Muscle layer of duodenum (tissue), 2 donors: Measurements from ENCODE around the gene PEX19.

Experiments
- H3K27ac ChIP-seq: one replicate; pipeline ENCODE4 v1.7.0; 2013; ENCODE audit warnings: mild to moderate bottlenecking, low read length
- H3K27me3 ChIP-seq: one replicate; pipeline ENCODE4 v1.7.0; 2013; ENCODE audit warnings: low read depth, mild to moderate bottlenecking, control low read depth, low read length
- H3K36me3 ChIP-seq, 2 donors: one replicate each; pipeline ENCODE4 v1.7.0; 2013; ENCODE audit warnings: low read length in 2 of 2, control low read depth in 1 of 2, mild to moderate bottlenecking in 1 of 2; ENCODE audit not compliant: insufficient read depth in 2 of 2, control insufficient read depth in 1 of 2
- H3K4me1 ChIP-seq, 2 donors: one replicate each; pipeline ENCODE4 v1.7.0; 2013; ENCODE audit warnings: low read length in 2 of 2, mild to moderate bottlenecking in 2 of 2, control low read depth in 1 of 2, moderate library complexity in 1 of 2; ENCODE audit not compliant: insufficient read depth in 2 of 2, control insufficient read depth in 1 of 2
- H3K4me3 ChIP-seq, 2 donors: one replicate each; pipeline ENCODE4 v1.7.0; 2013; ENCODE audit warnings: low read length in 2 of 2, low read depth in 1 of 2, mild to moderate bottlenecking in 1 of 2
- H3K9me3 ChIP-seq, 2 donors: one replicate each; pipeline ENCODE4 v1.7.0; 2013; ENCODE audit warnings: low read length in 2 of 2, control low read depth in 1 of 2, mild to moderate bottlenecking in 1 of 2; ENCODE audit not compliant: control insufficient read depth in 1 of 2
- donor health status: healthy.

PEX19 gene

GRCh38 chr1:160236806-160237205 is 48.1 kb downstream of the PEX19 start:
- H3K4me3 ChIP-seq: no peak overlapping the region
- H3K27ac ChIP-seq: no peak overlapping the region
- H3K36me3 ChIP-seq: peaks cover 49 to 59% of the 10 kb centered on the region in 2 donors
- no peaks in the 10 kb centered on the region for H3K9me3 ChIP-seq
- no peaks in the 10 kb centered on the region for H3K27me3 ChIP-seq
- no peaks in the 10 kb centered on the region for H3K4me1 ChIP-seq

GRCh38 chr1:160232911-160233310 is 52.0 kb downstream of the PEX19 start:
- Histone ChIP-seq H3K9me3 (no peaks in the 10 kb centered on the region), H3K4me3 (no peak overlapping the region), H3K36me3 (peaks cover 51 to 64% of the 10 kb centered on the region in 2 donors), H3K4me1 (no peaks in the 10 kb centered on the region), H3K27ac (no peak overlapping the region), H3K27me3 (no peaks in the 10 kb centered on the region)

- no peak overlapping the region for H3K4me3 ChIP-seq
- peaks cover 76% of the 10 kb centered on the region in 2 donors for H3K36me3 ChIP-seq
- H3K27ac ChIP-seq: no peak overlapping the region
- H3K9me3 ChIP-seq: no peaks in the 10 kb centered on the region
- H3K27me3 ChIP-seq: no peaks in the 10 kb centered on the region
- H3K4me1 ChIP-seq: no peaks in the 10 kb centered on the region
Measured at GRCh38 chr1:160228431-160228830, 56.5 kb downstream of the PEX19 start.

- H3K27me3 ChIP-seq: no peaks in the 10 kb centered on the region
- no peak overlapping the region for H3K27ac ChIP-seq
- peaks cover 78 to 84% of the 10 kb centered on the region in 2 donors for H3K36me3 ChIP-seq
- no peak overlapping the region for H3K4me3 ChIP-seq
- H3K9me3 ChIP-seq: no peaks in the 10 kb centered on the region
- H3K4me1 ChIP-seq: no peaks in the 10 kb centered on the region
Measured at GRCh38 chr1:160227561-160227960, 57.4 kb downstream of the PEX19 start.

- Histone ChIP-seq H3K27ac (no peak overlapping the region), H3K27me3 (no peaks in the 10 kb centered on the region), H3K36me3 (peaks cover 84 to 90% of the 10 kb centered on the region in 2 donors), H3K9me3 (no peaks in the 10 kb centered on the region), H3K4me1 (no peaks in the 10 kb centered on the region), H3K4me3 (no peak overlapping the region)
Measured at GRCh38 chr1:160227034-160227433, 57.9 kb downstream of the PEX19 start.
